Mesendoderm (in vitro differentiated cells): ENCODE results near the gene LILRB2.
"Not testable (repeated sequence)": the region's sequence is repeated elsewhere in the genome, so short reads cannot be mapped to it uniquely, and the experiment has no call there.

ENCODE experiments used
- DNase-seq: peaks from one replicate; pipeline ENCODE4 v3.0.0; 2013
- H2AK5ac ChIP-seq: 2 replicates; pipeline ENCODE4 v1.6.1; 2013; ENCODE audit warnings: low read length, inconsistent platforms
- H2BK120ac ChIP-seq: 2 replicates; pipeline ENCODE4 v1.6.1; 2013; ENCODE audit warnings: low read depth, mild to moderate bottlenecking, low read length, moderate library complexity, mixed read lengths
- H2BK15ac ChIP-seq: replicated peaks from 2 replicates; pipeline ENCODE4 v1.6.1; 2013; ENCODE audit warnings: low read depth, mild to moderate bottlenecking, moderate library complexity
- H2BK5ac ChIP-seq: 2 replicates; pipeline ENCODE4 v1.6.1; 2013; ENCODE audit warnings: low read length, inconsistent platforms
- H3K18ac ChIP-seq: 2 replicates; pipeline ENCODE4 v1.6.1; 2013; ENCODE audit warnings: mild to moderate bottlenecking, low read length, mixed read lengths
- H3K23ac ChIP-seq: one replicate; pipeline ENCODE4 v1.6.1; 2013; ENCODE audit warnings: low read length
- H3K27ac ChIP-seq: 2 replicates; pipeline ENCODE4 v1.5.1; 2013; ENCODE audit warnings: low read depth, mild to moderate bottlenecking, inconsistent platforms, low read length, moderate library complexity
- H3K27me3 ChIP-seq: 2 replicates; pipeline ENCODE4 v1.6.1; 2013; ENCODE audit warnings: low read length, control low read depth, mild to moderate bottlenecking, inconsistent platforms; ENCODE audit not compliant: insufficient read depth, poor library complexity
- H3K36me3 ChIP-seq: 2 replicates; pipeline ENCODE4 v1.6.1; 2013; ENCODE audit warnings: low read length, inconsistent platforms; ENCODE audit not compliant: control insufficient read depth, insufficient read depth
- H3K4ac ChIP-seq: one replicate; pipeline ENCODE4 v1.6.1; 2013; ENCODE audit warnings: low read depth, mild to moderate bottlenecking, low read length, moderate library complexity
- H3K4me1 ChIP-seq: 2 replicates; pipeline ENCODE4 v1.6.1; 2013; ENCODE audit warnings: low read depth, low read length, inconsistent platforms; ENCODE audit not compliant: control insufficient read depth
- H3K4me2 ChIP-seq: 2 replicates; pipeline ENCODE4 v1.6.1; 2013; ENCODE audit warnings: low read length
- H3K4me3 ChIP-seq: 2 replicates; pipeline ENCODE4 v1.5.1; 2013; ENCODE audit warnings: mild to moderate bottlenecking, low read length
- H3K56ac ChIP-seq: one replicate; pipeline ENCODE4 v1.6.1; 2013; ENCODE audit warnings: low read length
- H3K79me1 ChIP-seq: 2 replicates; pipeline ENCODE4 v1.6.1; 2013; ENCODE audit warnings: low read length, inconsistent platforms
- H3K79me2 ChIP-seq: 2 replicates; pipeline ENCODE4 v1.6.1; 2013; ENCODE audit warnings: mild to moderate bottlenecking, low read length; ENCODE audit not compliant: control insufficient read depth, insufficient read depth
- H3K9ac ChIP-seq: 2 replicates; pipeline ENCODE4 v1.6.1; 2013; ENCODE audit warnings: low read length, inconsistent platforms
- H4K5ac ChIP-seq: one replicate; pipeline ENCODE4 v1.6.1; 2013; ENCODE audit warnings: low read length
- H4K8ac ChIP-seq: one replicate; pipeline ENCODE4 v1.6.1; 2013; ENCODE audit warnings: low read depth, mild to moderate bottlenecking, control low read depth, low read length, moderate library complexity
- WGBS: extraction: QIAGEN DNeasy Blood & Tissue Kit; methylation state at CpG from one replicate; pipeline ENCODE4 v1.1.7; 2013; ENCODE audit warnings: low lambda C conversion rate, missing lambda C conversion rate; ENCODE audit not compliant: insufficient coverage; ENCODE audit errors: extremely low coverage; 5-methylcytosine and 5-hydroxymethylcytosine counted together

LILRB2 gene

DNA sequence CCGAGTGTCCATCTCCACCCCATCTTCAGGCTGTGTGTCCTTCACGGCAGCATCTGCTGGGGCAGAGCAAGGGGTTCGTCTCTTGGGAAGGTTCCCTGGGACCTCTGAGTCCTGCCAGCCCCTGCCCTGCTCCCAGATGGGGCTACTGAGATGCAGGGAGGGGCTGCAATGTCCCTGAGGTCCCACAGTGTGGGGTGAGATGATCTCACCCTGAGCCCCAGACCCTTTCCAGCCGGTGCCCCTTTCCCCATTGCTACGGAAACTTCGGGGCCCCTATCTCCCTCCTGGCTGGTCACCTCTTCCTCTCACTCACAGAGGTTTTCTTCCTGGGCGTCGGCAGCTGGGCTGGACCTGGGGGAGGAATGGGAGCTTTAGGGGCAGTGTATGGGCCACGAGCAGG is 5.0 kb downstream of the LILRB2 start:
- no CpG with 5 or more reads among the region's 9 CpGs for WGBS

DNA sequence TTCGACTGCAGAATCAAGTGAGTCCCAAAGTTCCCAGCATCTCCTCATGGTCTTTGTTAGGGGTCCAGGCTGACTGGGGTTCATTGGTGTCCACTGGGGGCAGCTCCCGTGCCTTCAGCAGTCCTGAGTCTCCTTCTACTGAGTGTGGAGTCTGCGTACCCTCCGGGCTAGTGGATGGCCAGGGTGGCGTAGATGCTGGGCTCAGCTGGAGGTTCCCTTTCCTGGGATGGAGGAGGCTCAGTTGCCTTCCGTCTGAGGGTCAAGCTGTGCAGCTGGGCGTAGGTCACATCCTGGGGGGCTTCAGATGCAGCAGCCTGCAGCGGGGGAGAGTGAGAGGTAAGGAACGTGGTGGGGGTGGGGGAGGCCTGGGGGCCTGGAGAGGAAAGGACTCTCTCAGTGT is 6.4 kb downstream of the LILRB2 start:
- H3K4me2 ChIP-seq, H3K4me3 ChIP-seq, H3K79me1 ChIP-seq, H2BK120ac ChIP-seq, H3K79me2 ChIP-seq, H3K23ac ChIP-seq, H2BK5ac ChIP-seq, H3K27me3 ChIP-seq, H3K18ac ChIP-seq, H3K56ac ChIP-seq, H3K36me3 ChIP-seq, H3K4ac ChIP-seq, H2BK15ac ChIP-seq, H2AK5ac ChIP-seq, H3K27ac ChIP-seq, DNase-seq, H3K4me1 ChIP-seq, H4K5ac ChIP-seq, H4K8ac ChIP-seq, H3K9ac ChIP-seq: not testable (repeated sequence)
- no CpG with 5 or more reads among the region's 9 CpGs for WGBS

More for the DNA sequence above, 5.0 kb downstream of the LILRB2 start:
- no peak for DNase-seq
- Histone ChIP-seq H3K4me3 (no peak overlapping the region), H2BK15ac (no peak overlapping the region), H3K36me3 (no peaks in the 10 kb centered on the region), H2BK120ac (no peak overlapping the region), H3K18ac (no peak overlapping the region), H3K4me1 (no peaks in the 10 kb centered on the region), H3K23ac (no peak overlapping the region), H3K4ac (no peak overlapping the region), H3K79me1 (no peaks in the 10 kb centered on the region), H3K4me2 (no peak overlapping the region), H3K9ac (no peak overlapping the region), H3K27ac (no peak overlapping the region), H2AK5ac (no peak overlapping the region), H3K56ac (no peak overlapping the region), H3K27me3 (no peaks in the 10 kb centered on the region), H4K8ac (no peak overlapping the region), H3K79me2 (no peaks in the 10 kb centered on the region), H4K5ac (no peak overlapping the region), H2BK5ac (no peak overlapping the region)

DNA sequence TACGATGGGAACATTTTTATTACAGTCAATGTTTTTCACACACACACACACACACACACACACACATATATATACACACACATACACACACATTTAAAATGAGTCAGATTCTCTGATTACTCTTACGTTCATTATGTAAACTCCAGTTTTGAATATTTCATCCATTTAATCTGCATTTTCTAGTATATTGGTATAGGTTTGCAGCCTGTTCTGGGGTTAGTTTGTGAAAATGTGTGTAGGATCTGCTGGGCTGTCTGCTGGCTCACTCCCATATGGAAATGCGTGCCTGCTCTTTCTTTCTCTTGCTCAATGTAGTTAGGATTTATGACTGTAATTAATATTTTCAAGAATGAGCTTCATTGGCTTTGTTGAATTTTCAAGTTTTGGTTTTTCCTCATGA is 7.1 kb downstream of the LILRB2 start:
- no peak overlapping the region for H3K4me2 ChIP-seq
- H3K27me3 ChIP-seq, result no peaks in the 10 kb centered on the region
- no peak overlapping the region for H2BK15ac ChIP-seq
- H3K27ac ChIP-seq, result no peak overlapping the region
- no peak overlapping the region for H3K9ac ChIP-seq
- no peak overlapping the region for H2BK5ac ChIP-seq
- no peaks in the 10 kb centered on the region for H3K79me2 ChIP-seq
- no peak overlapping the region for H3K4ac ChIP-seq
- no peak overlapping the region for H4K8ac ChIP-seq
- H3K79me1 ChIP-seq, result no peaks in the 10 kb centered on the region
- no peaks in the 10 kb centered on the region for H3K36me3 ChIP-seq
- WGBS, result no CpG with 5 or more reads among the region's 3 CpGs
- no peak overlapping the region for H3K4me3 ChIP-seq
- no peak for DNase-seq
- H3K4me1 ChIP-seq, result no peaks in the 10 kb centered on the region
- H3K18ac ChIP-seq, result no peak overlapping the region
- H3K23ac ChIP-seq, result no peak overlapping the region
- no peak overlapping the region for H2BK120ac ChIP-seq
- no peak overlapping the region for H2AK5ac ChIP-seq
- H4K5ac ChIP-seq, result no peak overlapping the region
- no peak overlapping the region for H3K56ac ChIP-seq

DNA sequence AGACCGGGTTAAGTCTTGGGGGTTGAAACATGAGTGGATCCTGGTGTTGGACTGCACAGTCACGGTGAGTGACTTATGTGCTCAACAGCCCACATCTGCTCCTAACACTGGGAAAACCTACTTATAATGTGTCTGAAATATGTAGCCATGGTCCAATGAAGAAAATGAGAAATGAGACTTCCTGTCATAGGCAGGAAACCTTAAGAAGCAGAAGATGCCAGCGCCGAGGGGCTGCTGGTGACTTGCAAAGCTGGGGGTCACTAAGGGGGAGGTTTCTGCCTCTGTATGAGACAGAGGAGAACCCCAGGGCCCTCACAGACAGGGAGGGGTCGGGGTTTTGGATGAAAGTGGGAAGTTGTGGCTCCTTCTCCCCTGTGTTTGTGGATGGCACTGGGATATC is 8.7 kb downstream of the LILRB2 start:
- not testable (repeated sequence) for H3K79me1 ChIP-seq, H3K56ac ChIP-seq, H3K4me1 ChIP-seq, H4K8ac ChIP-seq, H3K27ac ChIP-seq, H2AK5ac ChIP-seq, H3K36me3 ChIP-seq, H3K23ac ChIP-seq, H3K27me3 ChIP-seq, H3K79me2 ChIP-seq, H2BK15ac ChIP-seq, H4K5ac ChIP-seq, H3K18ac ChIP-seq, H3K4me2 ChIP-seq, H3K4ac ChIP-seq, DNase-seq, H2BK120ac ChIP-seq, H2BK5ac ChIP-seq, H3K9ac ChIP-seq, H3K4me3 ChIP-seq
- no CpG with 5 or more reads among the region's 5 CpGs for WGBS

DNA sequence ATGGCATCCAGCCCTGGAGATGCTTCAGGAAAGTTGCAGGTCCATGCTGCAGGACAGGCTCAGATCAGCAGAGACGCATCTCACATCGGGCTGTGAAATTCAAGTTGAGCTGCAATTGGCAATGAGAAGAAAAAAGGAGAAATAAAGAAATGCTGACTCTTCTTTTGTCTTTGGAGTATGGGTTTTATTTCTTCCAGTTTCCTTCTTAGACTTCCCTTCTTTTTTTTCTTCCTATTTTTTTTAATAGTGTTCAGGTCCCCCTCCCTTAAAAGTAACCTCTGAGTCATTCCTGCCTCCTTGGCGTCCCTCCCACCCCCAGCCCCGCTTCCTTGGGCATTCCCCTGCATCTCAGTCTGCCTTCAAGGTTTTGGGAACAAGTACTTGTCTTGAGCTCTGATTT is 9.3 kb downstream of the LILRB2 start:
- not testable (repeated sequence) for H3K27me3 ChIP-seq, H3K27ac ChIP-seq, H2BK5ac ChIP-seq, H4K8ac ChIP-seq, H3K18ac ChIP-seq, H2BK120ac ChIP-seq, H4K5ac ChIP-seq, H3K9ac ChIP-seq, H3K56ac ChIP-seq, H3K23ac ChIP-seq, H2AK5ac ChIP-seq, H3K4me2 ChIP-seq, H3K36me3 ChIP-seq, H3K79me2 ChIP-seq, H3K4me1 ChIP-seq, DNase-seq, H2BK15ac ChIP-seq, H3K79me1 ChIP-seq, H3K4me3 ChIP-seq, H3K4ac ChIP-seq
- WGBS, result no CpG with 5 or more reads among the region's 4 CpGs

DNA sequence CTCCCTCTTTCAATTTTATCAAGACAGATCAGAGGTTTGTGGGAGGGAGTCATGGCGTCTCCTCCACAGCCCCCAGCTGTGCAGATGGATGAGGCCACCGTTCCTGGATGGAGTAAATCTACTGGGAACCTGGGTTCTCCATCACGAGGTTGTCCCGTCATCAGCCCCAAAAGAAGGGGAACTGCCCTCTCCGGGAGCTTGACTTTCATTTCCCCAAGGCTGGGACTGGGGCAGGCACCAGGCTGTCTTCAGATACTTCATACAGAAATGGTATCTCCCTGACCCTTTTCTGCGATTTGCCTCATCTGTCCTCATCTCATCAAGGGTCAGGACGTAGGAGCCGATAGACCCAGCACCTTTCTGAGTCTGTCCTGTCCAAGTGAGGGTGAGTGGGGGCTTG is 9.8 kb downstream of the LILRB2 start:
- Histone ChIP-seq H2AK5ac (no peak overlapping the region), H2BK5ac (no peak overlapping the region), H3K27me3 (no peaks in the 10 kb centered on the region), H2BK120ac (no peak overlapping the region), H3K4me3 (no peak overlapping the region), H3K4me1 (no peaks in the 10 kb centered on the region), H3K27ac (no peak overlapping the region), H3K79me2 (no peaks in the 10 kb centered on the region), H3K9ac (no peak overlapping the region), H3K56ac (no peak overlapping the region), H4K5ac (no peak overlapping the region), H4K8ac (no peak overlapping the region), H3K4ac (no peak overlapping the region), H3K36me3 (no peaks in the 10 kb centered on the region), H3K79me1 (no peaks in the 10 kb centered on the region), H3K4me2 (no peak overlapping the region), H2BK15ac (no peak overlapping the region), H3K23ac (no peak overlapping the region), H3K18ac (no peak overlapping the region)
- DNase-seq, result no peak
- no CpG with 5 or more reads among the region's 8 CpGs for WGBS
